Neural cell (in vitro differentiated cells): ENCODE results near the gene TM2D3. TPM values are rescaled to one million over a fixed set of nuclear protein-coding genes. Genes with fewer than 3 reads are reported as not detected.

Experiments
- H2AFZ ChIP-seq: fragments of 200-600, 300-800 bp; sonication (generic), shearing (Covaris generic); 2 replicates; pipeline ENCODE4 v1.6.0; 2014; ENCODE audit warnings: low read depth, mild to moderate bottlenecking, antibody characterized with exemption, low read length, moderate library complexity
- H3F3A ChIP-seq: fragments of 200-600 bp; shearing (Covaris generic); 2 replicates; pipeline ENCODE4 v1.6.1; 2016; ENCODE audit warnings: mild to moderate bottlenecking, moderate library complexity, mixed read lengths, antibody characterized with exemption, low read length; ENCODE audit not compliant: insufficient read depth, poor library complexity, severe bottlenecking
- H3K27ac ChIP-seq: fragments of 200-600, 300-800 bp; sonication (generic), shearing (Covaris generic); 2 replicates; pipeline ENCODE4 v1.5.1; 2014; ENCODE audit warnings: mild to moderate bottlenecking, low read length, moderate library complexity
- H3K27me3 ChIP-seq: fragments of 300-800, 200-600 bp; sonication (generic), shearing (Covaris generic); 2 replicates; pipeline ENCODE4 v1.6.0; 2014; ENCODE audit warnings: mild to moderate bottlenecking, low read depth, low read length, moderate library complexity; ENCODE audit not compliant: insufficient read depth
- H3K36me3 ChIP-seq: fragments of 300-800, 200-600 bp; sonication (generic), shearing (Covaris generic); 2 replicates; pipeline ENCODE4 v1.5.1; 2014; ENCODE audit warnings: mild to moderate bottlenecking, antibody characterized with exemption, low read length, moderate library complexity; ENCODE audit not compliant: insufficient read depth
- H3K4me2 ChIP-seq: fragments of 300-800, 200-600 bp; sonication (generic), shearing (Covaris generic); 2 replicates; pipeline ENCODE4 v1.6.0; 2014; ENCODE audit warnings: mild to moderate bottlenecking, low read length
- H3K4me3 ChIP-seq: fragments of 300-800, 200-600 bp; sonication (generic), shearing (Covaris generic); 2 replicates; pipeline ENCODE4 v1.5.1; 2014; ENCODE audit warnings: mild to moderate bottlenecking, low read length, moderate library complexity
- H3K79me2 ChIP-seq: fragments of 200-600 bp; shearing (Covaris generic); replicated peaks from 2 replicates; pipeline ENCODE4 v1.6.0; 2014; ENCODE audit warnings: mild to moderate bottlenecking, low read length, moderate library complexity; ENCODE audit not compliant: insufficient read depth
- H3K9ac ChIP-seq: fragments of 300-800, 200-600 bp; sonication (generic), shearing (Covaris generic); 2 replicates; pipeline ENCODE4 v1.6.1; 2016; ENCODE audit warnings: mild to moderate bottlenecking, low read length, mixed read lengths
- H3K9me2 ChIP-seq: fragments of 200-600 bp; shearing (Covaris generic); 2 replicates; pipeline ENCODE4 v1.6.1; 2016; ENCODE audit warnings: mild to moderate bottlenecking, low read length, mixed read lengths; ENCODE audit not compliant: insufficient read depth
- H3K9me3 ChIP-seq: fragments of 200-600, 300-800 bp; sonication (generic), shearing (Covaris generic); 2 replicates; pipeline ENCODE4 v1.6.1; 2016; ENCODE audit warnings: mild to moderate bottlenecking, mixed run types, low read length, moderate library complexity, mixed read lengths
- H4K20me1 ChIP-seq: fragments of 200-600 bp; shearing (Covaris generic); 2 replicates; pipeline ENCODE4 v1.6.1; 2016; ENCODE audit warnings: mild to moderate bottlenecking, mixed run types; ENCODE audit not compliant: insufficient read depth
- EP300 ChIP-seq: fragments of 450-650 bp; conservative IDR thresholded peaks from 2 replicates; pipeline ENCODE4 v1.6.1; 2014; ENCODE audit warnings: antibody characterized with exemption, mild to moderate bottlenecking, moderate library complexity; ENCODE audit not compliant: poor library complexity, severe bottlenecking
- EZH2 ChIP-seq: fragments of 200-600, 300-800 bp; shearing (Covaris generic), sonication (generic); IDR thresholded peaks from 2 replicates; pipeline ENCODE4 v1.6.1; 2014; ENCODE audit warnings: antibody characterized with exemption, low read length, borderline replicate concordance, mild to moderate bottlenecking; ENCODE audit not compliant: insufficient read depth, poor library complexity, severe bottlenecking
- MXI1 ChIP-seq: fragments of 450-650 bp; conservative IDR thresholded peaks from 2 replicates; pipeline ENCODE4 v1.6.1; 2014; ENCODE audit warnings: antibody characterized with exemption, mild to moderate bottlenecking; ENCODE audit not compliant: poor library complexity, severe bottlenecking
- POLR2AphosphoS5 ChIP-seq: IDR thresholded peaks from 2 replicates; pipeline ENCODE4 v1.6.1; 2012
- RAD21 ChIP-seq: fragments of 450-650 bp; conservative IDR thresholded peaks from 2 replicates; pipeline ENCODE4 v1.6.1; 2014; ENCODE audit warnings: antibody characterized with exemption, mild to moderate bottlenecking, moderate library complexity
- SMC3 ChIP-seq: fragments of 450-650 bp; conservative IDR thresholded peaks from 2 replicates; pipeline ENCODE4 v1.6.1; 2014; ENCODE audit warnings: antibody characterized with exemption, mild to moderate bottlenecking, moderate library complexity; ENCODE audit not compliant: poor library complexity
- TAF1 ChIP-seq: IDR thresholded peaks from 2 replicates; pipeline ENCODE4 v1.6.1; 2012; ENCODE audit warnings: low read depth
- polyA minus RNA-seq: library from RNA; depleted of rRNA, polyadenylated mRNA; stranded (reverse); fragments of >200 nt; gene quantifications from 2 replicates; pipeline ENCODE4 v1.2.3, GENCODE V29; 2014
- polyA plus RNA-seq: library from polyadenylated mRNA; depleted of rRNA; stranded (reverse); fragments of >200 nt; gene quantifications from 2 replicates; pipeline ENCODE4 v1.2.3, GENCODE V29; 2014
- TF ChIP-seq, protein P1 (sequence below): IDR thresholded peaks from 2 replicates; pipeline ENCODE4 v1.6.1; 2012; ENCODE audit warnings: borderline replicate concordance
- TF ChIP-seq, protein P2 (sequence below): fragments of 450-650 bp; IDR thresholded peaks from 2 replicates; pipeline ENCODE4 v1.5.1; 2014; ENCODE audit warnings: antibody characterized with exemption, mild to moderate bottlenecking, moderate library complexity; ENCODE audit not compliant: poor library complexity, severe bottlenecking

The TM2D3 gene
- polyA plus RNA-seq = 337 and 343 TPM in 2 replicates
- 134 and 157 TPM in 2 replicates for polyA minus RNA-seq

DNA sequence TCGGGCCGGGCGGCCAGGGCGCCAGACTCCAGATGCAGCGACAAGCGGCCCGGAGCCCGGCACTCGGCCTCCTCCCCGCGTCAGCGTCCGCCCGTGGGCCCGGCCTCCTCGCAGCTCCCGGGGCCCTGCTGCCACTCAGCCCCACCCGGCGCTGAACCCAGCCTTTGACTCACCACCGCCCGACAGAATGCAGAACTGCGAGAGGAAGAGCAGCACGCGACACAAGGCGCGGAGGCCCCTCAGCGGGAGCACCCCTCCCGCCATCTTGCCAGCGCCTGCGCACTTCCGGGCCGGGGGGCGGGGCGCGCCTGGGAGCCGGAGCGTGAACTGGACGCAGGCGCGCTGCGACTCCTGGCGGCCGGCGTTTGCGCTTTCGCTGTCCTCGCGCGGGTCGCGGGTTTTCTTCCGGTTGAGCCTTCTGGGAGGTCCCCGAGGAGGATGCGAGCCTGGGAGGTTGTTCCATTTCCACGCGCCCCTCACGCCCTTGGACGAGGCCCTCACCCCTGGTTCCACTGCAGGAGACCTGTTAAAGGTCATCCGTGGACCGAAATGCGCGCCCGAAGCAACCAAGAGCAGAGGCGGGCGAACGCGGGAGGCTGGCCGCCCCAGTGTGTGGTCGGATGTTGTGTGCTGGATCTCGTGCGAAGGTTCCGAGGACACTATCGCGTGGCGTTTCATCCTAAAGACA is at the start of gene TM2D3:
Gene TM2D3, minus strand, starts transcription at position 284 of the 688 bp plus-strand sequence. Its CDS starts 20 bp downstream, at position 264.
- no peaks in the 10 kb centered on the region for H3K9me3 ChIP-seq
- H3K36me3 ChIP-seq = no peaks in the 10 kb centered on the region
- H2AFZ ChIP-seq = peak within 1 kb of the TSS; percentile 95
- peak within 1 kb of the TSS; percentile 96 for H3K4me2 ChIP-seq
- no peaks in the 10 kb centered on the region for H3K27me3 ChIP-seq
- H3K9me2 ChIP-seq = no peaks in the 10 kb centered on the region
- no peaks in the 10 kb centered on the region for H3F3A ChIP-seq
- peak within 1 kb of the TSS; percentile 90 for H3K27ac ChIP-seq
- peak; percentile 54 for TF ChIP-seq EP300
- peak; percentile 70 for TF ChIP-seq SMC3
- TF ChIP-seq, protein P1, sequence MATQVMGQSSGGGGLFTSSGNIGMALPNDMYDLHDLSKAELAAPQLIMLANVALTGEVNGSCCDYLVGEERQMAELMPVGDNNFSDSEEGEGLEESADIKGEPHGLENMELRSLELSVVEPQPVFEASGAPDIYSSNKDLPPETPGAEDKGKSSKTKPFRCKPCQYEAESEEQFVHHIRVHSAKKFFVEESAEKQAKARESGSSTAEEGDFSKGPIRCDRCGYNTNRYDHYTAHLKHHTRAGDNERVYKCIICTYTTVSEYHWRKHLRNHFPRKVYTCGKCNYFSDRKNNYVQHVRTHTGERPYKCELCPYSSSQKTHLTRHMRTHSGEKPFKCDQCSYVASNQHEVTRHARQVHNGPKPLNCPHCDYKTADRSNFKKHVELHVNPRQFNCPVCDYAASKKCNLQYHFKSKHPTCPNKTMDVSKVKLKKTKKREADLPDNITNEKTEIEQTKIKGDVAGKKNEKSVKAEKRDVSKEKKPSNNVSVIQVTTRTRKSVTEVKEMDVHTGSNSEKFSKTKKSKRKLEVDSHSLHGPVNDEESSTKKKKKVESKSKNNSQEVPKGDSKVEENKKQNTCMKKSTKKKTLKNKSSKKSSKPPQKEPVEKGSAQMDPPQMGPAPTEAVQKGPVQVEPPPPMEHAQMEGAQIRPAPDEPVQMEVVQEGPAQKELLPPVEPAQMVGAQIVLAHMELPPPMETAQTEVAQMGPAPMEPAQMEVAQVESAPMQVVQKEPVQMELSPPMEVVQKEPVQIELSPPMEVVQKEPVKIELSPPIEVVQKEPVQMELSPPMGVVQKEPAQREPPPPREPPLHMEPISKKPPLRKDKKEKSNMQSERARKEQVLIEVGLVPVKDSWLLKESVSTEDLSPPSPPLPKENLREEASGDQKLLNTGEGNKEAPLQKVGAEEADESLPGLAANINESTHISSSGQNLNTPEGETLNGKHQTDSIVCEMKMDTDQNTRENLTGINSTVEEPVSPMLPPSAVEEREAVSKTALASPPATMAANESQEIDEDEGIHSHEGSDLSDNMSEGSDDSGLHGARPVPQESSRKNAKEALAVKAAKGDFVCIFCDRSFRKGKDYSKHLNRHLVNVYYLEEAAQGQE = peak; percentile 66
- TF ChIP-seq POLR2AphosphoS5 = peak; percentile 87
- TF ChIP-seq RAD21 = peak; percentile 70
- TF ChIP-seq EZH2 = no peak
- peak; percentile 81 for TF ChIP-seq TAF1
- TF ChIP-seq MXI1 = peak; percentile 97
- TF ChIP-seq, protein P2, sequence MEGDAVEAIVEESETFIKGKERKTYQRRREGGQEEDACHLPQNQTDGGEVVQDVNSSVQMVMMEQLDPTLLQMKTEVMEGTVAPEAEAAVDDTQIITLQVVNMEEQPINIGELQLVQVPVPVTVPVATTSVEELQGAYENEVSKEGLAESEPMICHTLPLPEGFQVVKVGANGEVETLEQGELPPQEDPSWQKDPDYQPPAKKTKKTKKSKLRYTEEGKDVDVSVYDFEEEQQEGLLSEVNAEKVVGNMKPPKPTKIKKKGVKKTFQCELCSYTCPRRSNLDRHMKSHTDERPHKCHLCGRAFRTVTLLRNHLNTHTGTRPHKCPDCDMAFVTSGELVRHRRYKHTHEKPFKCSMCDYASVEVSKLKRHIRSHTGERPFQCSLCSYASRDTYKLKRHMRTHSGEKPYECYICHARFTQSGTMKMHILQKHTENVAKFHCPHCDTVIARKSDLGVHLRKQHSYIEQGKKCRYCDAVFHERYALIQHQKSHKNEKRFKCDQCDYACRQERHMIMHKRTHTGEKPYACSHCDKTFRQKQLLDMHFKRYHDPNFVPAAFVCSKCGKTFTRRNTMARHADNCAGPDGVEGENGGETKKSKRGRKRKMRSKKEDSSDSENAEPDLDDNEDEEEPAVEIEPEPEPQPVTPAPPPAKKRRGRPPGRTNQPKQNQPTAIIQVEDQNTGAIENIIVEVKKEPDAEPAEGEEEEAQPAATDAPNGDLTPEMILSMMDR = peak; percentile 90
- H3K9ac ChIP-seq = peak within 1 kb of the TSS; percentile 91
- H3K79me2 ChIP-seq = peaks cover 37% of the 10 kb centered on the region
- peak within 1 kb of the TSS; percentile 89 for H3K4me3 ChIP-seq
- no peaks in the 10 kb centered on the region for H4K20me1 ChIP-seq

DNA sequence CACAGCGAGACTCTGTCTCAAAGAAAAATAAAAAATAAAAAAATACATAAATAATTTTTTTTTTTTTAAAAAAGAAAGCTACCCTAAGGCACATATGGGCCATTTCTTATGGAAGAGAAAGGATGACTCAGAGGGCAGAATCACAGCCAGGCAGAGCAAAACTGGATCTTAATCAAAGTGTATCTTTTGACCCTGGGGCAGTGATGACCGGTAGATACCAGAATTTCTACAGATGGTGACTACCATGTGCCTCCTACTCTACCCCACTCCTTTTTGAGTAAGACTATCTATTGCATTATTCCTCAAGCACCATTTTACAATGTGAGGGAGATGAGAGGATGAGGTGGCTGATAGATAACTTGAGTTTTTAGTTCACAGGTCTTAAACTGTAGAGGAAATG is 46.1 kb upstream of the TM2D3 start:
- no peak overlapping the region for H3K4me3 ChIP-seq
- no peaks in the 10 kb centered on the region for H3K27me3 ChIP-seq
- H3K36me3 ChIP-seq = no peaks in the 10 kb centered on the region
- no peaks in the 10 kb centered on the region for H3K9me2 ChIP-seq
- no peak overlapping the region for H2AFZ ChIP-seq
- H4K20me1 ChIP-seq = no peaks in the 10 kb centered on the region
- no peak overlapping the region for H3K27ac ChIP-seq
- no peaks in the 10 kb centered on the region for H3K79me2 ChIP-seq
- no peaks in the 10 kb centered on the region for H3K9me3 ChIP-seq
- TF ChIP-seq EZH2 = no peak
- TF ChIP-seq, protein P2 = no peak
- TF ChIP-seq RAD21 = no peak
- no peak for TF ChIP-seq TAF1
- TF ChIP-seq EP300 = no peak
- no peak for TF ChIP-seq MXI1
- TF ChIP-seq, protein P1 = no peak
- TF ChIP-seq SMC3 = no peak
- TF ChIP-seq POLR2AphosphoS5 = no peak
- H3K9ac ChIP-seq = no peak overlapping the region
- H3K4me2 ChIP-seq = no peak overlapping the region
- H3F3A ChIP-seq = no peaks in the 10 kb centered on the region
